ENCODE data around the gene RBM28.

- no peak for TF ChIP-seq TAF1 (IDR thresholded peaks at IDR 0.05; ENCODE audit: low read depth, low read length)
- no peak for TF ChIP-seq PHF8 (conservative IDR thresholded peaks at IDR 0.05; ENCODE audit: low read depth, low read length)
- TF ChIP-seq CTCF (IDR thresholded peaks at IDR 0.05; ENCODE audit: control extremely low read depth in 1 of 3, insufficient read depth in 1 of 3, low read depth in 1 of 3, low read length in 3 of 3) = no peak
- TF ChIP-seq CEBPB (IDR thresholded peaks at IDR 0.05; ENCODE audit: low read depth, low read length) = no peak
- TF ChIP-seq POLR2A (IDR thresholded peaks at IDR 0.05; ENCODE audit: control extremely low read depth in 1 of 2, low read depth in 2 of 2, low read length in 2 of 2) = no peak
- no peak for TF ChIP-seq POLR2AphosphoS5 (IDR thresholded peaks at IDR 0.05; ENCODE audit: low read depth, low read length)
- TF ChIP-seq TCF12 (IDR thresholded peaks at IDR 0.05; ENCODE audit: low read depth, low read length) = no peak
- TF ChIP-seq ASH2L (IDR thresholded peaks at IDR 0.05; ENCODE audit: low read length) = no peak
These were observed 16.6 kb upstream of the RBM28 start for GRCh38 chr7:128360359-128360678.
